ENCODE measurements around the gene MYCBP.

DNA sequence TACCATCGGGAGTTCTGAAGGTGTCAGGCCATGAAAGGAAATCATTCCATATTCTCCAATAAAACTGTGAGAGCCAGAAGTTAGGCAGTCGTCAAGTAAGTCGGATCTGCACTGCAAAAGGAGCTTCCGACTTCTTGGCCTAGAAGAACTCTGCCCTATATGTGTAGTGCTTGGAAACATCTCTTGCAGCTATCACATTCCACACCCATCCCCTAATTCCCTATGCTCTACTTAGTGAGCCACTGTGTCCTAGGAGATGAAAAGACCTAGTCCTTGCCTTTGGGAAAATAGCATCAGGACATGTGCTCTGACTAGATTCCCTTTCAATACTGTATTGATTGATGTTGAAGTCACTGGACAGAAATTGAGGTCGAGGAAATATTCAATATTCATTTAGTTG lies 16.4 kb upstream of the MYCBP start:
- no peak for TF ChIP-seq JUND (IDR thresholded peaks at IDR 0.05; ENCODE audit: low read length)
- no peak for TF ChIP-seq CEBPB (IDR thresholded peaks at IDR 0.05; ENCODE audit: low read depth, low read length)
- TF ChIP-seq RAD21 (IDR thresholded peaks at IDR 0.05 in 1 of 2, conservative IDR thresholded peaks at IDR 0.05 in 1 of 2; ENCODE audit: low read depth in 2 of 2, low read length in 2 of 2), result no peak
- TF ChIP-seq, protein P1, sequence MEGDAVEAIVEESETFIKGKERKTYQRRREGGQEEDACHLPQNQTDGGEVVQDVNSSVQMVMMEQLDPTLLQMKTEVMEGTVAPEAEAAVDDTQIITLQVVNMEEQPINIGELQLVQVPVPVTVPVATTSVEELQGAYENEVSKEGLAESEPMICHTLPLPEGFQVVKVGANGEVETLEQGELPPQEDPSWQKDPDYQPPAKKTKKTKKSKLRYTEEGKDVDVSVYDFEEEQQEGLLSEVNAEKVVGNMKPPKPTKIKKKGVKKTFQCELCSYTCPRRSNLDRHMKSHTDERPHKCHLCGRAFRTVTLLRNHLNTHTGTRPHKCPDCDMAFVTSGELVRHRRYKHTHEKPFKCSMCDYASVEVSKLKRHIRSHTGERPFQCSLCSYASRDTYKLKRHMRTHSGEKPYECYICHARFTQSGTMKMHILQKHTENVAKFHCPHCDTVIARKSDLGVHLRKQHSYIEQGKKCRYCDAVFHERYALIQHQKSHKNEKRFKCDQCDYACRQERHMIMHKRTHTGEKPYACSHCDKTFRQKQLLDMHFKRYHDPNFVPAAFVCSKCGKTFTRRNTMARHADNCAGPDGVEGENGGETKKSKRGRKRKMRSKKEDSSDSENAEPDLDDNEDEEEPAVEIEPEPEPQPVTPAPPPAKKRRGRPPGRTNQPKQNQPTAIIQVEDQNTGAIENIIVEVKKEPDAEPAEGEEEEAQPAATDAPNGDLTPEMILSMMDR (IDR thresholded peaks at IDR 0.05; ENCODE audit: control extremely low read depth in 1 of 3, insufficient read depth in 1 of 3, low read depth in 1 of 3, low read length in 3 of 3), result no peak
- TF ChIP-seq POLR2A (IDR thresholded peaks at IDR 0.05; ENCODE audit: control extremely low read depth in 1 of 2, low read depth in 2 of 2, low read length in 2 of 2), result no peak
